Hepatocyte (in vitro differentiated cells): ENCODE data around the gene FAM20C.

Source experiments
- EZH2 ChIP-seq: fragments of 200-600 bp; sonication (generic); IDR thresholded peaks from 2 replicates; pipeline ENCODE4 v1.6.1; 2016; ENCODE audit warnings: antibody characterized with exemption, mild to moderate bottlenecking, borderline replicate concordance
- EZH2phosphoT487 ChIP-seq: fragments of 200-600 bp; sonication (generic); IDR thresholded peaks from one replicate; pipeline ENCODE4 v1.6.1; 2018; ENCODE audit warnings: antibody characterized with exemption, mild to moderate bottlenecking, low read depth, moderate library complexity; ENCODE audit not compliant: unreplicated experiment, severe bottlenecking
- TF ChIP-seq, protein P1 (sequence below): fragments of 200-600 bp; sonication (generic); IDR thresholded peaks from 2 replicates; pipeline ENCODE4 v1.5.1; 2016; ENCODE audit warnings: antibody characterized with exemption, mild to moderate bottlenecking; ENCODE audit not compliant: poor library complexity

DNA sequence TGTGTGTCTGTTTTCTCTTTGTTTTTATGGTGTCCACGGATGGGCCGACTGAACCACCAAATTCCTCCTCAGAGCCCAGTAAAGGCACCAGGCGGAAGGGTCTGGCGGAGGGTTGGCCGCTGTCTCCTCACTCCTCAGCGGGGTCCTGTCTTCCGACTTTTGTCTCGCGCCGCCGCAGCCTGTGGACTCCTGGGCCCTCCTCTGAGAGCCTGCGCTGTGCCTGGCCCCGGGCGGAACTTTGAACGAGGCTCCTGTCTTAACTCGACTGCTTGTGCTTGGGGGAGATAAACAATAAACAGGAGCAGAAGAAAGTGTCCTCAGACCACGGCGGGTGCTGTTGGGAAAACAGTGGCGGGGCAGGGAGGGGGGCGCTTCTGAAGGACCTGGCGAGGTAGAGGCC, 2.2 kb upstream of the FAM20C start:
- TF ChIP-seq, protein P1, sequence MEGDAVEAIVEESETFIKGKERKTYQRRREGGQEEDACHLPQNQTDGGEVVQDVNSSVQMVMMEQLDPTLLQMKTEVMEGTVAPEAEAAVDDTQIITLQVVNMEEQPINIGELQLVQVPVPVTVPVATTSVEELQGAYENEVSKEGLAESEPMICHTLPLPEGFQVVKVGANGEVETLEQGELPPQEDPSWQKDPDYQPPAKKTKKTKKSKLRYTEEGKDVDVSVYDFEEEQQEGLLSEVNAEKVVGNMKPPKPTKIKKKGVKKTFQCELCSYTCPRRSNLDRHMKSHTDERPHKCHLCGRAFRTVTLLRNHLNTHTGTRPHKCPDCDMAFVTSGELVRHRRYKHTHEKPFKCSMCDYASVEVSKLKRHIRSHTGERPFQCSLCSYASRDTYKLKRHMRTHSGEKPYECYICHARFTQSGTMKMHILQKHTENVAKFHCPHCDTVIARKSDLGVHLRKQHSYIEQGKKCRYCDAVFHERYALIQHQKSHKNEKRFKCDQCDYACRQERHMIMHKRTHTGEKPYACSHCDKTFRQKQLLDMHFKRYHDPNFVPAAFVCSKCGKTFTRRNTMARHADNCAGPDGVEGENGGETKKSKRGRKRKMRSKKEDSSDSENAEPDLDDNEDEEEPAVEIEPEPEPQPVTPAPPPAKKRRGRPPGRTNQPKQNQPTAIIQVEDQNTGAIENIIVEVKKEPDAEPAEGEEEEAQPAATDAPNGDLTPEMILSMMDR: no peak
- TF ChIP-seq EZH2 (no peak), EZH2phosphoT487 (no peak)
